ENCODE measurements around the gene CST8. TPM values are rescaled to one million over a fixed set of nuclear protein-coding genes. Genes with fewer than 3 reads are reported as not detected.
A peak's percentile ranks its signal among the peaks of the same experiment; 100 is the strongest.

CST8 gene, protein sequence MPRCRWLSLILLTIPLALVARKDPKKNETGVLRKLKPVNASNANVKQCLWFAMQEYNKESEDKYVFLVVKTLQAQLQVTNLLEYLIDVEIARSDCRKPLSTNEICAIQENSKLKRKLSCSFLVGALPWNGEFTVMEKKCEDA
- total RNA-seq (2014; rRNA removed; shearing (Covaris generic)) = not detected in 2 replicates

DNA sequence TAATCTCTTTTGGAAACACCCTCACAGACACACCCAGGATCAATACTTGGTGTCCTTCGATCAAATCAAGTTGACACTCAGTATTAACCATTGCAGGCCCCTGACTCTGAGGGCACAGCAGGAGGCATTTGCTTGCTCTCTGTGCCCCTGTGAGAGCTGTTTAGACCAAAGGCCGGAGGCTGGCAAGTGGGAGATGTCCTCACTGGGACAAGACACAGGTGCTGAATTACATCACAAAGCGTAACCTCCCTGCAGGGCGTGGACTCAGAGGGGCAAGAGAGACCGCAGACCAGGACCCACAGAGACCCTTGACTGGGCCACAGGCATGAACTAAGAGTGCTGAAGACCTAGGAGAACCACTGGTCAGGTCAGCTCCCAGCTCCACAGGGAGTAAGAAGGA, at the start of gene CST8:
Gene CST8 (plus strand): TSS at position 301 of the 400 bp plus-strand sequence. CDS start 551 bp downstream, outside the sequence.
- no peak within 1 kb of the TSS for H3K4me3 ChIP-seq (ENCODE audit: insufficient read depth, low read depth, low read length)
- no peaks in the 10 kb centered on the region for H3K27me3 ChIP-seq (ENCODE audit: control insufficient read depth, insufficient read depth, low read length)
- no peak for DNase-seq
- no peaks in the 10 kb centered on the region for H3K36me3 ChIP-seq (replicated peaks; ENCODE audit: control insufficient read depth, insufficient read depth, low read length)

DNA sequence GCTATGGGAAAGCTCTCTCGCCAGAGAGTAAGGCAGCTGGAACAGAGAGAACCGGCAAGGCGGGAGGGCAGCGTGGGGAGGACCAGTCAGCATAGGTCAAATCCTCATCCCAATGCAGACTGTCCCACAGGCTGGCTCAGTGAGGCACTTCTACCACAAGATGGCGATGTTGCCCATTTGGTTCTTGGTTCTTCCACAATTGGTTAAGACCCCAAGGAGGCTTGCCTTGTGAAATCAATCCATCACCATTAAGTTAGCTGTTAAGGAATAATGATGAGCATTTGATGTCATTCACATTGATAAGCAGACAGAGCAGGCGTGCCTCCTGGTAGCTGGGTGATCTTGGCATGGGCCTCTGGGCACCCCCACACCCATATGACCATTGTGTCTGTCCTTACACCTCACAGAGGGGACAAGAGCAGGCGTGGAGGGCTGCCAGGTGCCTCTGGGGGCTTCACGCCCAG, 49.0 kb upstream of the CST8 start:
- DNase-seq = peak; percentile 91
- Histone ChIP-seq H3K4me3 (ENCODE audit: insufficient read depth, low read depth, low read length) (no peak overlapping the region), H3K27me3 (ENCODE audit: control insufficient read depth, insufficient read depth, low read length) (0 out of 2 replicates have a peak, but pooled peaks cover 2% of the 10 kb centered on the region), H3K36me3 (replicated peaks; ENCODE audit: control insufficient read depth, insufficient read depth, low read length) (no peaks in the 10 kb centered on the region)

DNA sequence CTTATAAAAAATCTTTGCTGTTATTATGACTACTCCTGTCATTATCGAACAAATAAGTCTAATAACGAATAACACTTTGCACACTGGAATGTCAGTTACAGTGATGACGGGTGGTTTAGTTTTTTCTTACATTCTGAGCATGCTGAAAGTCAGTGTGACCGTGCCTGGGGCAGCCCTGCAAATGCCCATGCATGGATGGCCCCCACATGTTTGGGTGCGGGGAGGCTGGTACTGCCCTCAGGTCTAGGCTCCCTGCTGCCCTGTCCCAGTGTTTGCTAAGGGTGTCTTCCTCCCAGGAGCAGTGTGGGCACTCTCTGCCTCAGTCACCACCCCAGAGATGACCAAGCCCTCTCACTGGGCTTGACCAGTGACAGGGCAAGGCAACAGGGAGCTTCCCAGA, 48.5 kb upstream of the CST8 start:
- Histone ChIP-seq H3K36me3 (replicated peaks; ENCODE audit: control insufficient read depth, insufficient read depth, low read length) (no peaks in the 10 kb centered on the region), H3K27me3 (ENCODE audit: control insufficient read depth, insufficient read depth, low read length) (0 out of 2 replicates have a peak, but pooled peaks cover 2% of the 10 kb centered on the region), H3K4me3 (ENCODE audit: insufficient read depth, low read depth, low read length) (no peak overlapping the region)
- DNase-seq = no peak

DNA sequence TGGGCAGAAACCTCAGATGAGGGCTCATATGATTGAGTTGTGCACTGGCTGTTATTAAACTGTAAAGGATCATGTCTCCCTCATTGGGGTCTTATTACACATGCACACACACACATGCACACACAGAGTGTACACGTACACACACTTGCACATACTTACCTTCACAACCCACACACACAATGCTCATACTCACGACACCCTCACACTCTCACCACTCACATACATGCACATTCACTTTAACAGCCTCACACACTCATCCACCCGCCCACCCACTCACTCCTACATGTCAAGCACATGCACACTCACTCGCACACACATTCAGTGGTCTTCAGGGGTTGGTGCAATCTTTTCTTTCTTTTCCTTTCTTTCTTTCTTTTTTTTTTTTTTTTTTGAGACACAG, 46.1 kb upstream of the CST8 start:
- DNase-seq = no peak
- H3K27me3 ChIP-seq (ENCODE audit: control insufficient read depth, insufficient read depth, low read length) = 0 out of 2 replicates have a peak, but pooled peaks cover 2% of the 10 kb centered on the region
- H3K36me3 ChIP-seq (replicated peaks; ENCODE audit: control insufficient read depth, insufficient read depth, low read length) = no peaks in the 10 kb centered on the region
- no peak overlapping the region for H3K4me3 ChIP-seq (ENCODE audit: insufficient read depth, low read depth, low read length)

DNA sequence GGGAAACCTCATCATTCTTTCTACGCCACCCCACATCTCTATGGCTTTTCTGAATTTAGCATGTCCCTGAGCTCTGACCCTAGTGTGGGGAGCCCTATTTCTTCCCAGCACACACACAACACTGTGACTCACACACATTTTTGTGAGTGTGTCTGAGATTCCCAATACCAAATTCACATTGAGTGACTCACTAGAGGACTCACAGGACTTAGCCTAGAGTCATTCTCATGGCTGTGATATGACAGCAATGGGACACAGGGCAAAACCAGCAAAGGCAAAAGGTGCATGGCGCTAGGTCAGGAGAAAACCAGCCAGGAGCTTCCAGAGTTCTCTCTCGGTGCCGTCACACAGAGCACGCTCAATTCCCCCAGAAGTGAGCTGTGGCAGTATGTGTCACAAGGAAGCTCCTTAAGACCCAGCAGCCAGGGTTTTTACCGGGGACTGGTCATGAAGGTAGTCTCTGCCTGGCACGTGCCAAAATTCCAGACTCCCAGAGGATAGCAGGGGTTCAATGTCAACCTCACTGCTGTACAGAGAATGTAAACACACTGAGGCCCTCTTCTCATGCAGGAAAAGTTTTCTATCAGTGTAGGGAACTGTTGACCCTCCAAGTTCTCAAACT, 45.2 kb upstream of the CST8 start:
- no peaks in the 10 kb centered on the region for H3K36me3 ChIP-seq (replicated peaks; ENCODE audit: control insufficient read depth, insufficient read depth, low read length)
- 0 out of 2 replicates have a peak, but pooled peaks cover 2% of the 10 kb centered on the region for H3K27me3 ChIP-seq (ENCODE audit: control insufficient read depth, insufficient read depth, low read length)
- no peak overlapping the region for H3K4me3 ChIP-seq (ENCODE audit: insufficient read depth, low read depth, low read length)
- no peak for DNase-seq

DNA sequence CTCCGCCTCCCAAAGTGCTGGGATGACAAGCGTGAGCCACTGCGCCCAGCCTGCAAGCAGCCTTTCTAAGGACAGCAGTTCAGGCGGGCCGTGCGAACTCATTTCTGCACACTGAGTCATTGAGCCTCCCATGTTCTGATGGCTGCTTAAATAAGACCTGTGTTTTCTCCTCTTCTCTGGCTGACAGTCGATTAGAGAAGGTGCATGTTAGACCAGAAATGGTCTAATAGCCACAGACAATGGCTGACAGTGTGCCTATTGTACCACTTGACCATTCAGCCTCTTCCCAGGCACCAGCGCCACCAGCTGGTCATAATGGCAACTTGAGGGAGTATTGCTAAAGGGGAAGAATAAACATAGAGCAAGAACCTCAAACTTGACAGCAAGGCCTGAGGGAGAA, 44.4 kb upstream of the CST8 start:
- 0 out of 2 replicates have a peak, but pooled peaks cover 2% of the 10 kb centered on the region for H3K27me3 ChIP-seq (ENCODE audit: control insufficient read depth, insufficient read depth, low read length)
- H3K4me3 ChIP-seq (ENCODE audit: insufficient read depth, low read depth, low read length) = no peak overlapping the region
- no peaks in the 10 kb centered on the region for H3K36me3 ChIP-seq (replicated peaks; ENCODE audit: control insufficient read depth, insufficient read depth, low read length)
- DNase-seq = peak; percentile 79

DNA sequence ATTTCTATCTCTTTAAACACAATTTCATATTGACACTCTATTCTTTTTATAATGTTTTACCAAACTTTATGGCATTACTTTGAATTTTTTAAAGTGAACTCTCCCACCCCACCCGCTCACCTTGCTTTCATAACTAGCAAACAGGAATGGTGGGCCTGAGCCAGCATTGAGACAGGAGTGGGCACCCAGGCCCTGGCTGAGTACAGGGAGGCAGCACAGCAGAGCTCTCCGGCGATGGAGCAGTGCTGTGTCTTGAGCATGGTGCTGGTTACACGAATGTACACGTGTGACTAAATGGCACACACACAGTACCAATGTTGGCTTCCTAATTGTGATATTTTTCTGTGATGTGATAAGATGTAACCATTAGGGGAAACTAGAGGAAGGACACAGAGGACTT, 42.8 kb upstream of the CST8 start:
- H3K27me3 ChIP-seq (ENCODE audit: control insufficient read depth, insufficient read depth, low read length) = 0 out of 2 replicates have a peak, but pooled peaks cover 2% of the 10 kb centered on the region
- no peaks in the 10 kb centered on the region for H3K36me3 ChIP-seq (replicated peaks; ENCODE audit: control insufficient read depth, insufficient read depth, low read length)
- peak; percentile 2 for DNase-seq
- H3K4me3 ChIP-seq (ENCODE audit: insufficient read depth, low read depth, low read length) = no peak overlapping the region

DNA sequence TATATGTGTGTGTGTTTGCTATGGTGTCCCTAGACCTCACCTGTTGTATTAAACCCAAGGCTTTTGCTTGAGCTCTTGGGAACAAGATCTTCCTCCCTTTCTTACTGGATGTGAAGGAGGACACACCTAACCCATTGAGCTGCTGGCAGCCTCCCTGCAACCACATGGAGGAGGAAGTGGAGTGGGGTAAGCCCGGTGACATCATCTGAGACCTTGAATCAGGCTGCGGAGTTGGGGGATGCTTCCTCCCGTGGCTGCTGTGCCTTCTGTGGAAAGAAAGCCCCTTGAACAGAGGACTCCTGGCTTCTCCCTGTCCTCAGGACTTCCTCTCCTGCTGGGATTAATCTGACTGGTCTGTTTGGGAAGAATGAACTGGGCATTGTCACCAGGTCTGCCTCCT, 41.5 kb upstream of the CST8 start:
- H3K4me3 ChIP-seq (ENCODE audit: insufficient read depth, low read depth, low read length) = no peak overlapping the region
- 0 out of 2 replicates have a peak, but pooled peaks cover 2% of the 10 kb centered on the region for H3K27me3 ChIP-seq (ENCODE audit: control insufficient read depth, insufficient read depth, low read length)
- no peaks in the 10 kb centered on the region for H3K36me3 ChIP-seq (replicated peaks; ENCODE audit: control insufficient read depth, insufficient read depth, low read length)
- DNase-seq = peak; percentile 20

DNA sequence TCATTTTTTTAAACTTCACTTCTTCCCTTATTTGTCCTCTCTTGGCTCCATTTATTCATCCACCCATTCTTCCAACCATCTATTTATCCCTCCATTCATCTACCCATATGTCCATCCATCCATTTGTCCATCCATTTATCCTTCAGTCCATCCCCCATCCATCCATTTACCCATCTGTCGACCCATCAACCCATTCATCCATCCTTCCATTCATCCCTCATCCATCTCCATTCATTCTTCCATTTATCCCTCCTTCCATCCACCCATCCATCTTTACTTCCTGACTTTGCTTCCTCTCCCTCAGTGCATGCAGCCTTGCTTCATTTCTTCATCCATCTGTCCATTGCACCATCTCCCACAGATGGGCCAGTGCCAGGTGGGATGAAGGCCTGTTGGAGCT, 40.0 kb upstream of the CST8 start:
- Histone ChIP-seq H3K27me3 (ENCODE audit: control insufficient read depth, insufficient read depth, low read length) (no peaks in the 10 kb centered on the region), H3K4me3 (ENCODE audit: insufficient read depth, low read depth, low read length) (no peak overlapping the region), H3K36me3 (replicated peaks; ENCODE audit: control insufficient read depth, insufficient read depth, low read length) (no peaks in the 10 kb centered on the region)
- no peak for DNase-seq

DNA sequence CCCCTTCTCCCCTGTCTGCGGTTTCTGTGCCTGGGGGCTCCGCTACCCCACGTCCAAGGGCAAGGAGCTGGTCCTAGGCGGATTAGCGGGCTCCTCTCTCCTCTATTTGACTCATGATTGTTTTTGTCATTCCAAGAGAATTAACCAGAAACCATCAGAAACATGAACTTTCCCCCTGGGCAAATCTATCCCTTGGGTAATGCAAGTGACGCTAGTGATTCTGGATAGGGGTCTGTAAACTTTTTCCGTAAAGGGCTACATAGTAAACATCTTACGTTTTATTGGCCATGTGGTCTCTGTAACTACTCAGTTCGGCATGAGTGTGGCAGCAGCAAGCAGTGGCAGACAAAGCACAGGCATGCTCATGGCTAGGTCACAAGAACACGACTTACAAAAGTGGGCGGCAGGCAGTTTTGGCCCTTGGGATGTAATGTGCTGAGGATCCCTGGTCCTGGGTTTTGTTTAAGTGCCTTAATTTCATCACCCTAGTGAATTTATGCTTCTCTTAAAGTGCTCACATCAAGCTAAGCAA, 38.9 kb upstream of the CST8 start:
- DNase-seq = no peak
- no peak overlapping the region for H3K4me3 ChIP-seq (ENCODE audit: insufficient read depth, low read depth, low read length)
- H3K36me3 ChIP-seq (replicated peaks; ENCODE audit: control insufficient read depth, insufficient read depth, low read length) = no peaks in the 10 kb centered on the region
- H3K27me3 ChIP-seq (ENCODE audit: control insufficient read depth, insufficient read depth, low read length) = no peaks in the 10 kb centered on the region

DNA sequence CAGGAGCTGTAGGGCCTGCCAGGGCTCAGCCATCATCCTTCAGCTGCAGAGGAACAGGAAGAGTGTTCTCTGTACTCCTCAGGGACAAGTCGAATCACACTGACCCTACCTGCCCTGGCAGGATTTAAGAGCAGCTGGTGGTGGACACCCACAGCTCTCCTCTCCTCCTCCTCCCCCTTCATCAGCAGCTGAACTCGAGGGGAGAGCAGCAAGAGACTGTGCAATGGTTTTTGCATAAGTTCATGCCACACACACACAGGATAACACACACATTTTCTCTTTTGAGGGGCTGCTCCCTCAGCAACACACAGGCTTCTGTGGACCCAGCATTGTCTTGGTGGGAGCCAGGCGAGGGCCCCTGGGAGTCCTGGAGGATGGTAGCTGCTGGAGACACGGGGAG, 38.1 kb upstream of the CST8 start, which contains the start of gene CST11:
Gene CST11 (minus strand): TSS at position 101 of the 400 bp plus-strand sequence. CDS start 65 bp downstream, at position 36.
- no peaks in the 10 kb centered on the region for H3K27me3 ChIP-seq (ENCODE audit: control insufficient read depth, insufficient read depth, low read length)
- no peak within 1 kb of the TSS for H3K4me3 ChIP-seq (ENCODE audit: insufficient read depth, low read depth, low read length)
- no peaks in the 10 kb centered on the region for H3K36me3 ChIP-seq (replicated peaks; ENCODE audit: control insufficient read depth, insufficient read depth, low read length)
- no peak for DNase-seq

DNA sequence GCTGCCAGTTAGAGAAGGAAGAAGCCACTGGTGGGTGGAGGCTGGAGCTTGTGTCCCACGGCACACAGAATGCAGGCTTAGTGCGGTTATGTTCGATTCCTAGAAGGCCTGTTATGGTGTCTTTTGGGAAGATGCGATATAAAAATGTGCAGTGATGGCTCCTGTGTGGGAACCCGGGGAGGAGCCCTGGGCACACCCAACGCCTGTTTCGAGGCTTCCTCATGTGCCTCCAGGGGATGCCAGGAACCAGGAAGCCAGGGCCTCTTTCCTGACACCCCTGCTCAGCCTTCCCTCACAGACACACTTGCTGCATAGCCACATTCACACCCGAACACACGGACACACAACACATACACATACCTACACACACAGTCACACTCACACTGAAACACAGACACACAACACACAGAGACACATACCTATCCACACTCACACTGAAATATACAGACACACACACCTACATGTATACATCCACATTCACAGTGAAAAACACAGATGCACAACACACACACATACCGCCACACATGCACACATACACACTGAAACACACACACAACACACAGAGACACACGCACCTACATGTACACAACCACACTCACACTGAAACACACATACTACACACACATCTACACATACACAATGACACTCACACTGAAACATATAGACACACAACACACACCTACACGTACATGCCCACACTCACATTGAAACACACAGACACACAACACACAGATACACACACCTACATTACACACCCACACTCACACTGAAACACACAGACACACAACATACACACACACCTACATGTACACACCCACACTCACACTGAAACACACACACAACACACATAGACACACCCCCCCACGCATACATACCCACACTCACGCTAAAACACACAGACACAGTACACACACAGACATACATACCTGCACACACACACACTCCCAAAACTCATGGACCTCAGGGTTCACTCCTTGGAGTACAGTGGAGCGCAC, 37.1 kb upstream of the CST8 start:
- no peaks in the 10 kb centered on the region for H3K27me3 ChIP-seq (ENCODE audit: control insufficient read depth, insufficient read depth, low read length)
- no peak overlapping the region for H3K4me3 ChIP-seq (ENCODE audit: insufficient read depth, low read depth, low read length)
- DNase-seq = no peak
- no peaks in the 10 kb centered on the region for H3K36me3 ChIP-seq (replicated peaks; ENCODE audit: control insufficient read depth, insufficient read depth, low read length)

DNA sequence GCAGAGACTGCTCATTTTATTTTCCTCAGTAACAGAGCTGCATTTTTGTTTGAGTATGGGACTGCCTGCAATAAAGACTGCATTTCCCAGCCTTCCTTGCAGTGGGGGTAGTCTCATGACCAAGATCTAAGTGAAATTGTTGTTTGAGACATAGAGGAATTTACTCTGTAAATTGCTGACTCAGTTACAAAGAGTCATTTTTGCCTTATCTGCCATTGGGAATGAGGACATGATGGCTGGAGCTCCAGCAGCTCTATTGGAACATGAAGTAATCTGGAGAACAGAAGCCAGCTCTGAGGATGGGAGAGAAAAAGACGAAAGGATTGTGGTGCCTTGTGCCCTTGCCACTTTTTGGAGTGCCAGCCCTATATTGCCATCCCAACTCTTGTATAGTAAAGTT, 36.1 kb upstream of the CST8 start:
- no peak for DNase-seq

DNA sequence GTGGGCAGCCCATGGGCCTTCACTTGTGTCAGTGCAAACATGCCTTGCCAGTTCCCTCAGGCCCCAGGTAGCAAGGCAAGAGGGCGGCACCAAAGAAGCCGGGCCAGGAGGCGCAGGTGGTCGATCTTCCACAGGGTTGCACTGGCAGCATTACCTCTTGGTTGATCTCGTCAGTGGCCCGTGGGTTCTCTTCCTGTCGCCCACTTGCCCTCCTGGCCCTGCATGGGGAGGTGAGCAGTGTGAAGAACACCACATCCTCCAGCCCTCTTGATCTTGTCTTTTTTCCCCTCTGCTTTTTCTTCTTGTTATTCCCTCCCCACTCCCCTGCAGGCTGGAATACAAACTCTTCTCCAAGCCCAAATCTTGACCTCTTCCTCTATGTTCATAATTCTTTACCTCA, 35.3 kb upstream of the CST8 start:
- H3K4me3 ChIP-seq (ENCODE audit: insufficient read depth, low read depth, low read length) = no peak overlapping the region
- DNase-seq = no peak
- H3K36me3 ChIP-seq (replicated peaks; ENCODE audit: control insufficient read depth, insufficient read depth, low read length) = no peaks in the 10 kb centered on the region
- H3K27me3 ChIP-seq (ENCODE audit: control insufficient read depth, insufficient read depth, low read length) = no peaks in the 10 kb centered on the region

More for the DNA sequence above, 36.1 kb upstream of the CST8 start:
- H3K4me3 ChIP-seq (ENCODE audit: insufficient read depth, low read depth, low read length) = no peak overlapping the region
- no peaks in the 10 kb centered on the region for H3K27me3 ChIP-seq (ENCODE audit: control insufficient read depth, insufficient read depth, low read length)
- H3K36me3 ChIP-seq (replicated peaks; ENCODE audit: control insufficient read depth, insufficient read depth, low read length) = no peaks in the 10 kb centered on the region

Measured in H7 (cell line).